Mesodermal cell (in vitro differentiated cells): Measurements from ENCODE around the gene TEKT3.

ENCODE experiments used
- H3K27ac ChIP-seq: 2 replicates; pipeline ENCODE4 v1.7.0; 2013; ENCODE audit warnings: mild to moderate bottlenecking, low read depth, low read length, moderate library complexity; ENCODE audit not compliant: severe bottlenecking
- H3K36me3 ChIP-seq: 2 replicates; pipeline ENCODE4 v1.7.1; 2013; ENCODE audit warnings: mild to moderate bottlenecking, low read length, moderate library complexity; ENCODE audit not compliant: control insufficient read depth, insufficient read depth
- H3K4me1 ChIP-seq: one replicate; pipeline ENCODE4 v1.7.1; 2013; ENCODE audit warnings: mild to moderate bottlenecking, low read length; ENCODE audit not compliant: insufficient read depth, control insufficient read depth, poor library complexity, severe bottlenecking
- H3K4me3 ChIP-seq: 2 replicates; pipeline ENCODE4 v1.7.0; 2013; ENCODE audit warnings: low read length, control low read depth, mild to moderate bottlenecking; ENCODE audit not compliant: insufficient read depth, poor library complexity, severe bottlenecking; ENCODE audit errors: extremely low read depth
- H3K9me3 ChIP-seq: 2 replicates; pipeline ENCODE4 v1.7.1; 2013; ENCODE audit warnings: mild to moderate bottlenecking, low read length, moderate library complexity; ENCODE audit not compliant: control insufficient read depth
- WGBS, 2 experiments: methylation state at CpG; one replicate each; pipeline ENCODE4 v1.1.5; 2013; ENCODE audit warnings: missing lambda C conversion rate in 2 of 2; ENCODE audit not compliant: insufficient coverage in 2 of 2; 5-methylcytosine and 5-hydroxymethylcytosine counted together

Gene TEKT3

DNA sequence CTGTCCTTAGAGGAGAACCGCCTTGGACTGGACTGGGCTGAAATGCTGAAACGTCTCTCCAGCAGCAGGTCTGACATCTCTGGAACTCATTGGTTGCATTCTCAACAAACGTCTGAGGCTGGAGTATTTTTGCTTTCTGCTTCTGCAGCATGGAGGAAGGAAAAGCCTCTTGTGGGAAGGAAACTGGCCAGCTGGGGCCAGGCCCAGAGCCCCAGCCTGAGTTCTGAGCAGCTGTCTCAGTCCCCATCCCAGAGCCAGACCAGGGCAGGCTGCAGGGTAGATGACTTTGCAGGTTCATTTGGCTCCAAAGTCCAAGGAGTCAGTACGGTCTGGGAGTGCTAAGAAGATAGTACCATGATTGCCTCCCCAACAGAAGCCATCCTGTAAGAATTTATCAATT lies 18.3 kb downstream of the TEKT3 start:
- H3K4me1 ChIP-seq, result no peaks in the 10 kb centered on the region
- 90 to 92% methylated on average over 4 of the region's 4 CpGs for WGBS, 2 experiments
- H3K36me3 ChIP-seq, result no peaks in the 10 kb centered on the region
- H3K4me3 ChIP-seq, result no peak overlapping the region
- H3K9me3 ChIP-seq, result no peaks in the 10 kb centered on the region
- no peak overlapping the region for H3K27ac ChIP-seq

DNA sequence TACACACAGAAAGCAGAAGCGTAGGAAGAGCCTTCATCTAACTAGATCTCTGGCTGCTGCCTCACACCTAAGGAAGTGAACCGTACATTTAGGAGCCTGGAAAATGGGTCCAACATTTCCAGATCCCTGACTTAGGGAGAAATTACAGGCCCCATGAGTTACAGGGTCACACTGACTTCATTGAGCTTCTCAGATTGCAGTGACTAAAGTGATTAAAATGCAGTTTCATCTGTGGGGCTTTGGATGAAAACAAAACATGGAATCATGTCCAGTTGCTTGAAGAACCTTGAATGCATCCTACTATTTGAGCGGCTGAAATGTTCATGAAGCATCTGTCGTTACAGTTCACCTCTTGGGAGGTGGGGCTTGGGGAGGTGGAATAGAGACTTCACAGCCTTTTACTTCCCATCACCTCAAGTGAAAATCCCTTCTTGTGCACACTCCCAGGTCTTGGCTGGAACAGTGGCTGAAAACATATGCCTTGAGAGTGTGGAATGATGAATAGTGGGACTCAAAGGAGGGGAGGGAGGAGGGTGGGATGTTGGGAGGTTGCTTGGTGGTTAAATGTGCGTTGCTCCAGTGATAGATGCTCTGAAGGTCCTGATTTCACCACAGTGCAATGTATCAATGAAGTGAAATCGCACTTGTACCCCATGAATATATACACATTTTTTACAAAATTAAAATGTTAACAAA lies 19.7 kb downstream of the TEKT3 start:
- H3K9me3 ChIP-seq, result no peaks in the 10 kb centered on the region
- WGBS, 2 experiments, result 89 to 91% methylated on average over 3 of the region's 6 CpGs
- no peak overlapping the region for H3K4me3 ChIP-seq
- no peaks in the 10 kb centered on the region for H3K36me3 ChIP-seq
- no peak overlapping the region for H3K27ac ChIP-seq
- no peaks in the 10 kb centered on the region for H3K4me1 ChIP-seq

DNA sequence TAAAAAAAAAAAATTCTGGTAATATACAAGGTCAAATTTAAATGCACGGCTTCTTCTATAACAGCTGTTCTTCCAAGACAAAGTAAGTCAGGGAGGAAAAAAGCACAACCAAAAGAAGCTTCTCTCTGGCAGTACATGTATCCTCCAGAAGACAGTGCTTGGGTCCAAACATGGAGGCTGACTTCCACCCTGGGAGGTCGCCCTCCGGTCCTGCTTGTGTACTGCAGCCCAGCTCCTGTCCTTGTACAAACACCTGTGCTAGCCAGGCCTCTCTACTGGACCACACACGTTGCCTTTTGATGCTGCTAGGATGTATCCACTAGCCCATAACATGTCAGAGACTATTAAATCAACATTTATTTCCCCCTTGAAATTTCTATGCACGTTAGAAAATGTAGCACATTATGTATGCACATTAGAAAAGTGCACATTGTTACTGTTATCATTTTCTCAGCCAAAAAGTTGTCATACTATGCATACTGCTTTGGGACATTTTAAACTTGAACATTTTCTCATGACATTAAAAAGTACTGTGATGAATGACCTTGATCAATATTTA lies 21.9 kb downstream of the TEKT3 start:
- Histone ChIP-seq H3K9me3 (no peaks in the 10 kb centered on the region), H3K4me3 (no peak overlapping the region), H3K36me3 (no peaks in the 10 kb centered on the region), H3K4me1 (no peaks in the 10 kb centered on the region), H3K27ac (no peak overlapping the region)
- WGBS, 2 experiments, result 79 to 89% methylated on average over 3 to 4 of the region's 5 CpGs

DNA sequence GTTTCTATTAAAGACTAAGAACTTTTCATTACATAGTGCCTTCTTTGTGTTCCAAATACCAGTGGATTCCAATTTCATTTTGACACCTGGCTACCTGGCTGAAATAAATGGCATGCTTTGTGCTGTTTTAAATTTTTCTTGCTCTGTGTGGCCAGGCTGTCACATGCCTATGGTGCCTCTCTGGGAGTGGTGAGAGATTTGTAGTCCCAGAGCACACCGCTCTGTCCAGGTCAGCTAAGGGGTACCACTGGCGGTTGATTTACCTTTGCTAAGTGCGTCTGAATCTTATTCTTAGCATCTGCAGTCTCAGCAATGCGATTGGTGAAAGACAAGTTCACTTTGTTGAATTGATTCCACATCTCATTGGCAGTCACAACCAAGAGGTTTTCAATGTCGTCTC lies 29.4 kb downstream of the TEKT3 start:
- Histone ChIP-seq H3K27ac (no peak overlapping the region), H3K9me3 (no peaks in the 10 kb centered on the region), H3K4me1 (peaks cover under 1% of the 10 kb centered on the region), H3K36me3 (no peaks in the 10 kb centered on the region), H3K4me3 (no peak overlapping the region)
- WGBS, 2 experiments, result 95 to 96% methylated on average over 4 to 5 of the region's 5 CpGs

DNA sequence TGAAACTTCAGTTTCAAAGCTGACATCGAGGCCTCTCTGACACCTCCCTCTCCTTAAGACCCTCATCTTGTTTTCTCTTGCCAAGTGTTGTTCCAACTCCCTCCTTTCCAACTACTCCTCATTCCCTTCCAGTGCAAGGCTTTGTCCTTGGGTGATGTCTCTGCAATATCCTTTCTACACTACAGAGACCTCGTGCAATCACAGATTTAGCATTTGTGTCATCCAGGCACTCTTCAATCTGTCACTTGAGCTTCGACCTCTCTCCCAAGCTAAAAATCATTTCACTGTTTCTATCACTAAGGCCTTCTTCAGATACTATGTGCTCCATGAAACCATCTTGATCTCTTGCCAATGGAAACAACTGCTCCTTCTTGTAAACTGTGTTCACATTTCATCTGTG lies 31.6 kb downstream of the TEKT3 start:
- no peaks in the 10 kb centered on the region for H3K36me3 ChIP-seq
- H3K9me3 ChIP-seq, result no peaks in the 10 kb centered on the region
- WGBS, 2 experiments, result 88 to 93% methylated on average over 3 of the region's 3 CpGs
- H3K4me1 ChIP-seq, result peaks cover 17% of the 10 kb centered on the region
- H3K27ac ChIP-seq, result no peak overlapping the region
- no peak overlapping the region for H3K4me3 ChIP-seq

DNA sequence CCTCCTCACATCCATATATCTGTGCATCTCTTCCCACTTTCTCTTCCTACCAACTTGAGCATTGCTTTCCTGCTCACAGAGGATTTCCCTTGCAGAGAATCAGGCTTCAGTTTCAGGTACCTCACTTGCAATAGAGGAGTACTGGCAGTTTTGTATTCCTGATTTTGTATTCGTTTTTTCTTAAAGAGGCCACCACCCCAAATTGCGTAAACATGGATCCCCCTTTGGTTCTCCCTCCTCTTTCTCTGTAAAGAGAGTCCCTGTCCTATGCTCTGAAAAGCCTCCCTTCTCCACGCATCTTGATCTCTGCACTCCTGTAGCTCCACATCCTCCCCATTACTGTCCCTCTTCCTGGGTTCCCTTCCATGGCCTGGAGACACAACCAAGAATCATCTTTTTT lies 32.2 kb downstream of the TEKT3 start:
- Histone ChIP-seq H3K9me3 (no peaks in the 10 kb centered on the region), H3K36me3 (no peaks in the 10 kb centered on the region), H3K27ac (no peak overlapping the region), H3K4me3 (no peak overlapping the region), H3K4me1 (peaks cover 17% of the 10 kb centered on the region)
- WGBS, 2 experiments, result 81 to 84% methylated on average over 3 of the region's 3 CpGs

DNA sequence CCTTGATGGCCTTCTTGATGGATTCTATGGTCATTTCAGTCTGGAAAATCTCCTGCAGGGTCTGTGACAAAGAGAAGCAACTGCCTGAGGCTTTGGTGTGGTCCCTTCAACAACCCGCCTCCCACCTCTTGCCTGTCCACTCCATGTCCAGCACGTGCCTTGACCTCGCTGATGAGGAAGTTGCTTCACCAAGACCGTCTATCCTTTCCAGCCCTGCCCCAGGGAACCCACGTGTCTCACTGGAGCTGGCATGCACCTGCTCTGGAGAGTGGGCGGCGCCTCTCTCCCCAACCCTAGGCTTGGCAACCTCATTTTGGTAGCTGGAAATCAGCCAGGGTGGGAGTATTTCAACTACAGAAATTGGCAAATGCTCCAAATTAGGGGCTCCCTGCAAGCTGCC lies 32.6 kb downstream of the TEKT3 start:
- Histone ChIP-seq H3K9me3 (no peaks in the 10 kb centered on the region), H3K27ac (no peak overlapping the region), H3K4me1 (peaks cover 17% of the 10 kb centered on the region), H3K36me3 (no peaks in the 10 kb centered on the region), H3K4me3 (no peak overlapping the region)
- 92 to 93% methylated on average over 5 of the region's 7 CpGs for WGBS, 2 experiments

DNA sequence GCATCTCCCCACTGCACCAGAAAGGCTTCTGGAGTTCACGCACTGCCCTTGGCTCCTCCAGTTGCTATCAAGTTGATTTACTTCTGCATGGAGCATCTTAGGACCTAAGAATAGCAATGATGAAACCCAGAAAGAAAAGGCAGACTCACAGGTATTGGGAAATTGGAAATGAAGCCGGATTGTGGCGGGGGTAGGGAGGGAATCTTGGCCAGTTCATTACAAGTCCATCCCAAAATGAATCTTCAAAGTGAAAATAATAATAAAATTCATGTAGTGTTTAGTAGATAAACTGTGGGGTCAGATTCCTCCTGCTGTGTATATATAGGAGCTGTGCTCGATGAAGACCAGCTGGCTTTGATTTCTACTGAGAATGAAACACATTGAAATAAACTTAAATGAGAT lies 33.7 kb downstream of the TEKT3 start:
- H3K4me3 ChIP-seq, result no peak overlapping the region
- H3K27ac ChIP-seq, result no peak overlapping the region
- H3K9me3 ChIP-seq, result no peaks in the 10 kb centered on the region
- H3K36me3 ChIP-seq, result no peaks in the 10 kb centered on the region
- H3K4me1 ChIP-seq, result peaks cover 17% of the 10 kb centered on the region
- 86 to 100% methylated on average over 1 to 4 of the region's 4 CpGs for WGBS, 2 experiments

DNA sequence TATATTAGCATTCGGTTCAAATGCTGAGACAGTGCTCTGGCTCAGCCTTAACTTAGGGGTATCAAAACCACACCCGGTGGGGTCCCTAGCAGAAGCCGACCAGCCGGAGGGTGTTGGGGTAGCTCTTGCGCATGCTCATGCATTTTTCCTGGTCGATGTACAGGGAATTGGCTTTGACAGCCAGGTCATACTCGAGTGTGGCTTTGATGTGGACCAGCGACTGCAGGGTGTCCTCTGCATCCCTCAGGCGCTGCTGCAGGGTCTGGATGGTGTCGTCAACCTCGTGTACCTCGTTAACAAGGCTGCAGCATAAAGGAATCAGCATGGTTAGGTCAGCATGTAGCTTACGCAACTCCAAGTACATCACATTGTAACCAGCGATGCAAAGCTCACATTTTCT lies 37.5 kb downstream of the TEKT3 start:
- no peaks in the 10 kb centered on the region for H3K9me3 ChIP-seq
- 85 to 91% methylated on average over 12 to 13 of the region's 14 CpGs for WGBS, 2 experiments
- H3K4me1 ChIP-seq, result peaks cover 17% of the 10 kb centered on the region
- no peak overlapping the region for H3K4me3 ChIP-seq
- no peak overlapping the region for H3K27ac ChIP-seq
- no peaks in the 10 kb centered on the region for H3K36me3 ChIP-seq

DNA sequence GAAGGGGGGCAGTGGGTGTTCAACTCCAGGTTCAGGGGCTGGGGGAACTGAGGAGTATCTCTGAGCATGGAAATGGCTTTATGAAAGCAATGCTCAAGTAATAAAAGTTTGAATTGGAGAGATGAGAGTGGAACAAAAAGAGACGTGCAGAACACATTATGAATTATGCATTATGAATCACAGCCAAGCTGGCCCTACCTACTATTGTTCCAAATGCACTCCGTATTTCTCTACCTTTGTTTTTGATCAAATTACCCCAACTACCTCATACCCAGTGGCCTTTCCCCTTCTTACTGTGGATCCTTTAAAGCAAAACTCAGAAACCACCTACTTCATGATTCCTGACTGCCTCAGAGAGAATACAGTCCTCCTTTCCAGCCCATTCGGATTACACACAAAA lies 38.1 kb downstream of the TEKT3 start:
- no peak overlapping the region for H3K27ac ChIP-seq
- no peaks in the 10 kb centered on the region for H3K9me3 ChIP-seq
- 86% methylated on average over 2 of the region's 3 CpGs; no CpG with 5 or more reads in 1 of the 2 experiments for WGBS, 2 experiments
- no peak overlapping the region for H3K4me3 ChIP-seq
- H3K4me1 ChIP-seq, result peaks cover 17% of the 10 kb centered on the region
- no peaks in the 10 kb centered on the region for H3K36me3 ChIP-seq

DNA sequence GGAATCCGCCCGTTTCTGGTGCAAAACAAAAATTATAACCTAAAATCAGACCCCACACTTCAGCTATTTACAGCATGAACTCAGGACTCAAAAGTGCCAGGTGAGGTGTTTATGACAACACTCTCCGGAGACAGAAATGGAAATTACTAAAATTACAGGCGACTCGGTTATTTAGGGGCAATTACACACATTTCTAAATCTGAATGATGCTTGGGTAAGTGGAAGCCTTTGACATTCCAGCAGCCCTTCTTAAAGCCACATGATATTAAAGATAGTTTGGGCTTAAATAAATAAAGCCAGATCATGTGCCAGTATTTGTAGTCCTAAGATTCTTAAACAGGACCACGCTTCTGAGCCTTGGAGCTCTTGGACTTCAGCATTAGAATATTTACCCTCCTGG lies 39.6 kb downstream of the TEKT3 start:
- WGBS, 2 experiments, result 94% methylated on average over 2 of the region's 6 CpGs; no CpG with 5 or more reads in 1 of the 2 experiments
- no peaks in the 10 kb centered on the region for H3K9me3 ChIP-seq
- no peaks in the 10 kb centered on the region for H3K36me3 ChIP-seq
- H3K4me1 ChIP-seq, result peaks cover 15% of the 10 kb centered on the region
- H3K27ac ChIP-seq, result no peak overlapping the region
- H3K4me3 ChIP-seq, result no peak overlapping the region
